ENCODE data around the gene GPR78.

GPR78 gene

GRCh38 chr4:8546766-8547107, 33.5 kb upstream of the GPR78 start:
- no peak for DNase-seq (ENCODE audit: low read depth in 3 of 3)

DNA sequence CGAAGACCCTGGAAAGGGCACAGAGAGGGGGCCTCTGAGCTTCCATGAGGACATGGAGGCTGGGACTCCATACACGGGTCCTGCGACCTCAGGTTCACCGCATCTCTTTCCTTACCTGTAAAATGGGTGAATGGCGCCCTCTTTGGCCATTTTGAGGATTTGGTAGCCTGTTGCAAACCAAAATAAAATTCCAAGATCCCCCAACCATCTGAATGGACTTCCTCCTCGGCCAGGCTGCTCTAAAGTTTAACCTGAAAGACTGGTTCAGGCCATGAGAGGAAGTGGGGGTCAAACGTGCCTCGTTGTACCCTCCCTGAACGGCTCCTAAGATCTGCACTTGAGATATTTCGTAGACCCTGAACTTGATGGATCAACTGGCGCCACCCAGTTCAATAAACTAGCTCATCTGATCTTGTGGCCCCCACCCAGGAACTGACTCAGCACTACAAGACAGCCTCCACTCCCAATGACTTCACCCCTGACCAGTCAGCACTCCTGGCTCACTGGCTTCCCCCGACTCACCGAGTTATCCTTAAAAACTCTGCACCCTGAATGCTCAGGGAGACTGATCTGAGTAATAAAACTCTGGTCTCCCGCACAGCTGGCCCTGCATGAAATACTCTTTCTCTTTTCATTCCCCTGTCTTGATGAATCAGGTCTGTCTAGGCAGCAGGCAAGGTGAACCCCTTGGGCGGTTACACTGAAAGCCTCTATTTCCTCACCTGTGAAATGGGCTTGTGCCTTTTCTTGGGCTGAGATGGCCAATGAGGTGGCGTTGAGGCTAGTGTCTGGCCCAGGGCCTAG, 32.9 kb upstream of the GPR78 start:
- DNase-seq (ENCODE audit: low read depth in 3 of 3): no peak

- no peak for DNase-seq (ENCODE audit: low read depth in 3 of 3)
Observed at GRCh38 chr4:8547912-8548730, 32.1 kb upstream of the GPR78 start.

DNA sequence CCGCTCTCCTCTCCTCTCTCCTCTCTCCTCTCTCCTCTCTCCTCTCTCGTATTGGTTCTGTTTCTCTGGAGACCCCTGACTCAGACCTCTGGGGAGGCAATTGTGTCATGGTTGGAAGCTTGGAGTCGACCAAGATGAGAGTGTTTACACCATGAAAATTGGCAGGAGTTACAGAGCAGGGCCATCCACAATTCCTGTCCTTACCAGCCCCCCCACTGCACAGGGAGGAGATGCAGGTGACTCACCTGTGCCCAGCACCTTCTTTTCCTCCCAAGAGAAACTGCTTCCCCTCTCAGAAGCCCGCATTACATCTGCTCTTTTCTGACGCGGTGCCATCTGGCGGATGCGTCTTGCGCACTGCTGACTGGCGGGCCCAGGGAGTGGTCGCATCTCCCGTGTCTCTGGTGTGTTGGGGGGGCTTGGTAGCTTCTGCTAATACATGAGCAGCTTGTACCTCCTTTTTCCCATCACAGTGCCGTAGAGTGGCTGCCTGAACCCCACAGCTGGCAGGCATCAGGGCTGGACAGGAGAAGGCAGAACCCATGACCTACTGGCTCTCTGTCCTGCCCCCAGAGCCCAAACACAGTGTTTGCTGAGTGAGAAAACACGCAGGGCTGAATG, 31.4 kb upstream of the GPR78 start:
- DNase-seq (ENCODE audit: low read depth in 3 of 3): no peak

DNA sequence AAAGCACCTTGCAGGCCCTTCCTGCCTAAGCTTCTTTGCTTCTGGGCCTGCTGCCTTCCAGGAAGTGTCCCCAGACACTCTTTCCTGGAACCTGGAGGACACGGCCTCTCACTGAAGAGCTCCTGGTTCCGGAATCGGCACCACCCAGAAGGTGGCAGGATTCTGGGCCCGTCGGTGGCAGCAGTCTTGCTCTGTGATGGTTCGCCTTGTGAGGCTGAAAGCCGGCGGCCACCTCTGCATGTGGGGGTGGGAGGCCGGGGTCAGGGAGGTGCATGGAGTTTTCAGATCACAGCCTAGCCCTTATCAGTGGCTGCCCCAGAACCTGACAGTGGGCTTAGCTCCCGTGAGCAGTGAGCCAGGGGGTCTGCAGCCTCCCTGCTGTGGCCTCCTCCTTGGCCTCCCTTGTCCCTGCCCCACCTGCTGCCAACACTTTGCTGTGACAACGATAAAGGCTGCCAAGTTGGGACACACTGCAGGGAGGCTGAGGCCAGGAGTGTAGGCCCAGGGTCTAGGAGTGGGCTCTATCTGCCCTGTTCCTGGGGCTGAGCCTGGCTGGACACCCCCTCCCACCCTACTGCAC, 30.8 kb upstream of the GPR78 start:
- no peak for DNase-seq (ENCODE audit: low read depth in 3 of 3)

- no peak for DNase-seq (ENCODE audit: low read depth in 3 of 3)
Observed at GRCh38 chr4:8550691-8551090, 29.5 kb upstream of the GPR78 start.

DNA sequence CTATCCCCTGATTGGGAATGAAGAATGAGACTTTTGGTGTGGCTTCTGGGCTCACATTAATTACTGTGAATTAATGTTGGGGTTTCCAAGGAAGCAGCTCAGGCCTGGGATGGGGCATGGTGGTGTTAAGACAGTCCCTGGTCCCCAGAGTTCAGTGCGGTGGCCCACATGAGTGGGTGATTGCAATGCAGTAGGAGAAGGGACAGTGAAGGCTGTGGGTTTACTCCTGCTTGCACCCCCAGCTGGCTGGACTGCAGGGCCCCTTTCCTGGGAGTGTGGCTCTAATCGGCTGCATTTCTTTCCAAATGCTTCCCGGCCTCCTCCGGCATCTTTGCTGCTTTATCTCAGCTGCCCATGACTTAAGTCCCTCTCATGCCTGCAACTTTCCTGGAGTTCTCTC, 28.2 kb upstream of the GPR78 start:
- DNase-seq (ENCODE audit: low read depth in 3 of 3): no peak

DNA sequence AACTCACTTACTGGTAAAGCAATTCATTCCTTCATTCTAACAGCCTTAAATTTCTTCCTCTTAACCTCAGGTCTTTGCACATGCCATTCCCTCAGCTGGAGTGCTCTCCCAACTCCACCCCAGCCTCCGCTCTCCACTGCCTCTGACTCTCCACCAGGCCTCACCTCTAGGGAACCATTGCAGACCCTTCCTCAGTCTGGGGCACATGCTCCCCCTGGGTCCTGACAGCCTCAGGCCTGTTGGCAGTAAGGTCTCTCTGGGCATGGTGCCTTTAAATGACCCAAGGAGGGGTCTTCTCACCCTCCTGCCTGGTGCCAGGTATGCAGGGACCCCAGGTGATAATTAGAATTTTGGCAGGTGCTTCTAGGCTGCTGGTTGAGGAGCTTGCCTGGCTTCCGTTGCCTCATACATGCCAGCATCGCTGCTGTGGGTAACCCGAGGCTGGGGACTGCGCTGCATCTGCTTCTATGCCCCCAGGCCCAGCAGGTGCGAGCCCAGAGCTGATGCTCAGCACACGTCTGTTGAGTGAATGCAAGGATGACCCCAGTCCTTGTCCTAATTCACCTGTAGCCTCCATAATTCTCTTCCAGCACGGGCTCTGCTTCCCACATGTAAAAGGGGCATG, 27.5 kb upstream of the GPR78 start:
- DNase-seq (ENCODE audit: low read depth in 3 of 3): no peak

GRCh38 chr4:8553216-8553615, 27.0 kb upstream of the GPR78 start:
- DNase-seq (ENCODE audit: low read depth in 3 of 3): no peak

DNA sequence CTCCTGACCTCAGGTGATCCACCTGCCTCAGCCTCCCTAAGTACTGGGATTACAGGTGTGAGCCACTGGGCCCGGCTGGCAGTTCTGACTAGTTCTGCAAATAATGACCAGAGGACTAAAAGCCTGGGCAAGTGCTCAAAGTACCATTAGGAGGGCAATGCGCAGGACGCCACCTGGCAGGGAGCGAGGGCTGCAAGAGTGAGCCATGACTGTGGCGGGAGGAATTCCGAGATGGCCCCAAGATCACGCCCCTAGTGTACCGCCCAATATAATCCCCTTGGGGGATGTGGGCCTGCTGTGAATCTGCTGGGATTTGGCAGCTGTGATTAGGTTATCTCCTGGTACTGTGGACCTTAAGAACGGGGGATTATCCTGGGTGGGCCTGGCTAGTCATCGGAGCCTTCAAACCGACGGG, 26.2 kb upstream of the GPR78 start:
- no peak for DNase-seq (ENCODE audit: low read depth in 3 of 3)

GRCh38 chr4:8554555-8555100, 25.6 kb upstream of the GPR78 start:
- no peak for DNase-seq (ENCODE audit: low read depth in 3 of 3)

DNA sequence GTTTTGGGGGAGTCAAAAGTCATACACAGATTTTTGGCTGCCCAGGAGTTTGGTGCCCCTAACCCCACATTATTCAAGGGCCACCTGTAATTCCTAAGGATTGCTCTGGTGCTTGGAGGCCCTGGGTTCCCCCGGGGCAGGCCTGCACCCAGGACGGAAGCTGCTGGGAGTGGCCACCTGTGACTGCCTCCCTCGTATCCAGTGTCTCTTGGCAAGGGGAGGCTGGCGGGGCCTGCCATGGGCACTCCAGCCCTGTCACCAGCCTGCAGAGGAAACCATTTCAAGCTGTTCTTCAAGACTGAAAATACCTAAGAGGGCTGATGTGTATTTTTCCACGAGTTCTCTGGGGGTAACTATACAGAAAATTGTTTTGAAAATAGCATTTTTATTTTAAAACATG, 24.5 kb upstream of the GPR78 start:
- DNase-seq (ENCODE audit: low read depth in 3 of 3): no peak

DNA sequence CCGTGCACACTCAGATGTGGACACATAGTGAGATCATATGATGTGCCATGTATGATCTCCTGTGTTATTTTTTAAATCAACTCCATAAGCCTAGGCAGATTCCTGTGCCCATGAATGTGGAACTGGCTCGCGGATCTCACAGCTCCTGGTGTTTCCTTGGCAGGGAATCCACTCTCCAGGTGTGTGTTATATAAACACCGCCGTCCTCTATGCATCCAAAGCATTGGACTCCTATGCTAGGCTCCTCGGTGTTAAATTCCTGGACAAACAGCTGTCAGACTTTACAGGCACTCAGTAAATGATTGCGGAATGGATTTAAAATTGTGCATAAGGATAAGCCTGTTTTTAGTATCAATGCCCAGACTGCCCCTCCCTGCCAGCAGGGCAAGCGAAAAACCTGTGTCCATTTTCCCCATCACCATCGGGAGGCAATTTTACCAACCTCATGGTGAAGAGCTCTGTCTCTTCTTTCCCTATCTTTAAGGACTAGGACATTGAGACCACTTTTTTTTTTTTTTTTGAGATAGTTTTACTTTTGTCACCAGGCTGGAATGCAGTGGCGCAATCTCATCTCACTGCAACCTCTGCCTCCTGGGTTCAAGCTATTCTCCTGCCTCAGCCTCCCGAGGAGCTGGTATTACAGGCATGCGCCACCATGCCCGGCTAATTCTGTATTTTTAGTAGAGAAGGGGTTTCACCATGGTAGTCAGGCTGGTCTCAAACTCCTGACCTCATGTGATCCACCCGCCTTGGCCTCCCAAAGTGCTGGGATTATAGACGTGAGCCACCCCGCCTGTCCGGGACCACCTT, 23.6 kb upstream of the GPR78 start:
- no peak for DNase-seq (ENCODE audit: low read depth in 3 of 3)

GRCh38 chr4:8557151-8558076, 22.8 kb upstream of the GPR78 start:
- DNase-seq (ENCODE audit: low read depth in 3 of 3): no peak

DNA sequence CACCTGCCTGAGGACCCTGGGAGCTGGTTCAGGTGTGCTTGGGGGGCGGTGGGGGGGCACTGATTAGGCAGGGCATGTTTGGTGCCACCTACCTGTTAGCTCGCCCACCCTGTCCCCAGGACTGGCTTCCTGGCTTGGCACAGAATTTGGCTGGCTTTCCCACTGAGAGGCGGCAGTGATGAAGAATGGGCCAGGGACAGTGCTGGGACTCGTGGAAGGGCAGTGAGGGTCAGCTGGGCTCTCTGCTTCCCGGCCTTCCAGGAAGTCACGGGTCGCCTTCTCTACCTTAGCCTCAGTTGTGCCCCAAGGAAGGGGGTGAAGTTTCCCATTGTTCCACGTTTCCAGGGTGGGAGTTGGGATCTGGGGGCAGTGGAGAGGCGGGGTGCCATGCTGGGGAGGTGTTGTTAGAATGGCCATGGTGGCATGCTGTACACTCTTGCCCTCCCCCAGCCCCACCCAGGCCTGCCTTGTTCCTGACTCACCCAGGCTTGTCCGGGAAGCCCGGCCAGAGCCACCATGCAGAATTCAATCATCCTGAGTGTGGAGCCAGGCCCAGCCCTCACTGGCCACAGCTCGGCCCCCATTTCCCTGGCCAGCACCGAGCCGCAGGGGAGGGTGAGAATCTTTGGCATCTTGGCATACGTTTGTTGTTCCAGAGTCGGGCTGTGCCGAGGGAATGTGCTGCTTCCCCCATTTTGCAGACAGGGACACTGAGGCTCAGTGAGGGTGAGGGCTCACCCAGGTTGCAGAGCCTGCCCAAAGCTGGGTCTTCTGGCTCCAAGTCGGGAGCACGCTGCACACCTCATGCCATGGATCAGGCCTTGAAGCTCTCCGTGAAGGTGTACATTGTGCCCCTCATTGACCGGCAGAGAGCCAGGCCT, 21.9 kb upstream of the GPR78 start:
- no peak for DNase-seq (ENCODE audit: low read depth in 3 of 3)

- no peak for DNase-seq (ENCODE audit: low read depth in 3 of 3)
Observed at GRCh38 chr4:8559011-8559410, 21.2 kb upstream of the GPR78 start.

- no peak for DNase-seq (ENCODE audit: low read depth in 3 of 3)
Observed at GRCh38 chr4:8559524-8560264, 20.5 kb upstream of the GPR78 start.

All from stimulated activated CD4-positive, alpha-beta T cell treated with anti-CD3 and anti-CD28 coated beads, TNF-alpha, amount 100 ng/mL, for 4 hours (primary cell).